Endodermal cell (in vitro differentiated cells): ENCODE measurements around the gene HCFC1. TPM values are rescaled to one million over a fixed set of nuclear protein-coding genes. Genes with fewer than 3 reads are reported as not detected.

Source experiments
- DNase-seq: peaks from one replicate; pipeline ENCODE4 v3.0.0-alpha.2; 2017
- H3K27ac ChIP-seq: 2 replicates; pipeline ENCODE4 v1.5.1; 2013; ENCODE audit warnings: mild to moderate bottlenecking, low read depth, low read length, moderate library complexity
- H3K27me3 ChIP-seq: 2 replicates; pipeline ENCODE4 v1.6.1; 2013; ENCODE audit warnings: mild to moderate bottlenecking, low read length, moderate library complexity; ENCODE audit not compliant: insufficient read depth, control insufficient read depth, poor library complexity, severe bottlenecking
- H3K36me3 ChIP-seq: 2 replicates; pipeline ENCODE4 v1.7.0; 2013; ENCODE audit warnings: mild to moderate bottlenecking, low read length, moderate library complexity; ENCODE audit not compliant: control insufficient read depth, insufficient read depth
- H3K4me1 ChIP-seq: one replicate; pipeline ENCODE4 v1.7.0; 2013; ENCODE audit warnings: low read length; ENCODE audit not compliant: control insufficient read depth, insufficient read depth
- H3K4me3 ChIP-seq: 2 replicates; pipeline ENCODE4 v1.5.1; 2013; ENCODE audit warnings: mild to moderate bottlenecking, low read length, moderate library complexity
- H3K9ac ChIP-seq: 2 replicates; pipeline ENCODE4 v1.6.1; 2013; ENCODE audit warnings: mild to moderate bottlenecking, low read length, moderate library complexity; ENCODE audit not compliant: poor library complexity, severe bottlenecking; ENCODE audit errors: extremely low read depth
- H3K9me3 ChIP-seq: 2 replicates; pipeline ENCODE4 v1.6.1; 2013; ENCODE audit warnings: mild to moderate bottlenecking, low read length, moderate library complexity; ENCODE audit not compliant: control insufficient read depth
- H3K27ac Mint-ChIP-seq: 2 replicates; pipeline ENCODE4 v1.8.0; 2020; ENCODE audit warnings: mixed read lengths
- H3K27me3 Mint-ChIP-seq: 2 replicates; pipeline ENCODE4 v1.8.0; 2021; ENCODE audit warnings: mild to moderate bottlenecking, mixed read lengths; ENCODE audit not compliant: insufficient read depth
- H3K36me3 Mint-ChIP-seq: 2 replicates; pipeline ENCODE4 v1.8.0; 2020; ENCODE audit warnings: low read depth, mixed read lengths
- H3K4me1 Mint-ChIP-seq: 2 replicates; pipeline ENCODE4 v1.8.0; 2020; ENCODE audit warnings: mixed read lengths
- H3K4me3 Mint-ChIP-seq: 2 replicates; pipeline ENCODE4 v1.8.0; 2020; ENCODE audit warnings: mild to moderate bottlenecking, moderate library complexity, mixed read lengths
- H3K9me3 Mint-ChIP-seq: 2 replicates; pipeline ENCODE4 v1.8.0; 2020; ENCODE audit warnings: mild to moderate bottlenecking, mixed read lengths
- CTCF ChIP-seq: fragments of 200-600 bp; sonication (generic); conservative IDR thresholded peaks from 2 replicates; pipeline ENCODE4 v1.5.0; 2021; ENCODE audit warnings: antibody characterized with exemption, mild to moderate bottlenecking
- WGBS, 2 experiments: methylation state at CpG; one replicate each; pipeline versions ENCODE4 v1.1.5 to v1.1.7; 2013; ENCODE audit warnings: missing lambda C conversion rate in 2 of 2, mixed read lengths in 1 of 2; ENCODE audit not compliant: insufficient coverage in 1 of 2, insufficient read length in 1 of 2; 5-methylcytosine and 5-hydroxymethylcytosine counted together
- total RNA-seq, 2 donors: library from RNA; stranded (reverse); fragmentation: NEBNext Ultra II Directional in 1 of 2; extraction: Animal tissue kit (Norgen Biotek cat#: 25700) in 1 of 2; gene quantifications; 2 replicates in 1 of 2; 3 replicates in 1 of 2; pipeline ENCODE4 v1.2.1, GENCODE V29; 2021

Gene HCFC1
- total RNA-seq, 2 donors from 2014 or later = 93.4 to 112 TPM

GRCh38 chrX:153952373-153953026 lies 19.1 kb downstream of the HCFC1 start:
- no peaks in the 10 kb centered on the region for H3K9me3 ChIP-seq
- H3K36me3 Mint-ChIP-seq = peaks cover 82% of the 10 kb centered on the region
- H3K4me1 ChIP-seq = no peaks in the 10 kb centered on the region
- H3K27me3 ChIP-seq = no peaks in the 10 kb centered on the region
- no peak overlapping the region for H3K4me3 Mint-ChIP-seq
- H3K9ac ChIP-seq = no peak overlapping the region
- 94 to 98% methylated on average over 10 to 31 of the region's 32 CpGs for WGBS, 2 experiments
- H3K9me3 Mint-ChIP-seq = no peaks in the 10 kb centered on the region
- peak overlapping the region; percentile 21 for H3K27ac Mint-ChIP-seq
- peaks cover 25% of the 10 kb centered on the region for H3K36me3 ChIP-seq
- no peak for TF ChIP-seq CTCF
- H3K4me3 ChIP-seq = no peak overlapping the region
- no peaks in the 10 kb centered on the region for H3K27me3 Mint-ChIP-seq
- H3K27ac ChIP-seq = no peak overlapping the region
- H3K4me1 Mint-ChIP-seq = peaks cover 6% of the 10 kb centered on the region
- DNase-seq = no peak

GRCh38 chrX:153951683-153952372 lies 19.8 kb downstream of the HCFC1 start:
- DNase-seq = no peak
- H3K4me1 Mint-ChIP-seq = peaks cover 7% of the 10 kb centered on the region
- Histone ChIP-seq H3K36me3 (peaks cover 25% of the 10 kb centered on the region), H3K27me3 (no peaks in the 10 kb centered on the region), H3K4me1 (no peaks in the 10 kb centered on the region), H3K4me3 (no peak overlapping the region), H3K9me3 (no peaks in the 10 kb centered on the region), H3K9ac (no peak overlapping the region), H3K27ac (no peak overlapping the region)
- no peak for TF ChIP-seq CTCF
- no peaks in the 10 kb centered on the region for H3K27me3 Mint-ChIP-seq
- no peak overlapping the region for H3K4me3 Mint-ChIP-seq
- H3K9me3 Mint-ChIP-seq = no peaks in the 10 kb centered on the region
- no peak overlapping the region for H3K27ac Mint-ChIP-seq
- 96% methylated on average over 28 of the region's 28 CpGs; no CpG with 5 or more reads in 1 of the 2 experiments for WGBS, 2 experiments
- peaks cover 79% of the 10 kb centered on the region for H3K36me3 Mint-ChIP-seq

- Histone ChIP-seq H3K36me3 (peaks cover 25% of the 10 kb centered on the region), H3K27me3 (no peaks in the 10 kb centered on the region), H3K4me1 (no peaks in the 10 kb centered on the region), H3K4me3 (no peak overlapping the region), H3K9ac (no peak overlapping the region), H3K27ac (no peak overlapping the region), H3K9me3 (no peaks in the 10 kb centered on the region)
- Mint-ChIP-seq H3K36me3 (peaks cover 63% of the 10 kb centered on the region), H3K4me1 (peaks cover 7% of the 10 kb centered on the region), H3K27me3 (no peaks in the 10 kb centered on the region), H3K4me3 (no peak overlapping the region), H3K27ac (no peak overlapping the region), H3K9me3 (no peaks in the 10 kb centered on the region)
- DNase-seq = no peak
- WGBS, 2 experiments = 86 to 92% methylated on average over 7 to 19 of the region's 19 CpGs
- no peak for TF ChIP-seq CTCF
These were observed 21.5 kb downstream of the HCFC1 start for GRCh38 chrX:153950127-153950526.
